ENCODE measurements around the gene HSPH1.

HSPH1 gene

GRCh38 chr13:31175847-31176532 is 14.3 kb upstream of the HSPH1 start:
- DNase-seq, result no peak

GRCh38 chr13:31174018-31174417 is 12.3 kb upstream of the HSPH1 start:
- DNase-seq, result peak in 1 of 2 experiments; percentile 8

GRCh38 chr13:31172535-31172934 is 10.8 kb upstream of the HSPH1 start:
- DNase-seq, result no peak

DNA sequence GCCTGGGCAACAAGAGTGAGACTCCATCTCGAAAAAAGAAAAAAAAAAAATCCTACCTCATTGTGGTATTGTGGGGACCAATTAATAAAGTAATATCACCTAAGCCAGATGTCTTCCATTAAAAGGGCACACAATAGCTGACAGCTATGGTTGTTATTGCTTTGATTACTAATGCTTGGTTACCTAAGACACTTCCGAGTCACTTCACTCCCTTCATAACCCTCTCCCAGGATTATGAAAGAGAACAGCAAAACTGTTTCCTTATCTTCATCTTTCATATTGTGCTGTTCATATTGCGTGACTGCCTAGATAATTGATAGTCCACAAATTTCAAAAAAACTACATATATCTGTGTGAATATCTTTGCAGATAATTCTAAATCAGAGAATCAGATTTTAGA is 10.3 kb upstream of the HSPH1 start:
- no peak for DNase-seq

DNA sequence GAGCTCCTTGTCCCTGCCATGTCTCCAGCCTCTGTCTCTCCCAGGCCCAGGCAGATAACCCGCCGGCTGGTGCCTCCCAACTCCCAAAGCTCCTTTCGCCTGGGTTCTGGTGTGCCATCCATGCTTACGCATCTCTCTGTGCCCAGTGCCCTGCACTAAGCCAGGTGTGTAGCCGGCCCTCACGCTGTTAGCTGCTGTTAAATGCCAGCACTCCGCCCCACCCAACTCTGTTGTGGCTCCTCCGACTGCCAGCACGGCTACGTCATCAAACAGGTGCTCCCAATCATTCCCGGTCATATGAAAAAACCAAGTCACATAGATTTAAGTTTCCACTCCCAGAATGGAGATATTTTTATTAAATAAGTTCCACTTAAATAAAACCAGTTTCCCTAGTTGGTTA is 7.0 kb upstream of the HSPH1 start:
- no peak for DNase-seq

GRCh38 chr13:31168166-31168565 is 6.5 kb upstream of the HSPH1 start:
- DNase-seq, result no peak

DNA sequence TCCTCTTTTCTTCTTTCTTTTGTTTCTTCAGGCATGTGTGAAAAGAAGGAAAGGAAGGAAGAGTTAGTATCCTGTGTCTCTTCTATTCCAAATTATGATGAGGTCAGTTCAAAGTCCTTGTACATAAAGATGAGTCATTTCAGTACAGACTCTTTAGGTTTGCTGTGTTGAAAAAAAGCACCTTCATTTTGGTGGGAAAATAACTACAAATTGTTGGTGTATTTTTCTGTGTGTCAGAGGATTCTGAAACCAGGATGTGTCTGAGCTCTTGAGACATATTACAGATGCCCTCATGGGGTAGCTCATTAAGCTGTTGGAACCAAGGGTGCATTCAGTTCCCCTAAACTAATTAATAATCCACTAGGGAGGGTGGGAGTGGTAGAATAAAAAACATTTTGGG is 5.8 kb upstream of the HSPH1 start:
- no peak for DNase-seq

GRCh38 chr13:31166591-31166990 is 4.9 kb upstream of the HSPH1 start:
- no peak for DNase-seq

- peak; percentile 89 to 90 for DNase-seq
These were observed 676 bp upstream of the HSPH1 start for GRCh38 chr13:31162151-31163008.

DNA sequence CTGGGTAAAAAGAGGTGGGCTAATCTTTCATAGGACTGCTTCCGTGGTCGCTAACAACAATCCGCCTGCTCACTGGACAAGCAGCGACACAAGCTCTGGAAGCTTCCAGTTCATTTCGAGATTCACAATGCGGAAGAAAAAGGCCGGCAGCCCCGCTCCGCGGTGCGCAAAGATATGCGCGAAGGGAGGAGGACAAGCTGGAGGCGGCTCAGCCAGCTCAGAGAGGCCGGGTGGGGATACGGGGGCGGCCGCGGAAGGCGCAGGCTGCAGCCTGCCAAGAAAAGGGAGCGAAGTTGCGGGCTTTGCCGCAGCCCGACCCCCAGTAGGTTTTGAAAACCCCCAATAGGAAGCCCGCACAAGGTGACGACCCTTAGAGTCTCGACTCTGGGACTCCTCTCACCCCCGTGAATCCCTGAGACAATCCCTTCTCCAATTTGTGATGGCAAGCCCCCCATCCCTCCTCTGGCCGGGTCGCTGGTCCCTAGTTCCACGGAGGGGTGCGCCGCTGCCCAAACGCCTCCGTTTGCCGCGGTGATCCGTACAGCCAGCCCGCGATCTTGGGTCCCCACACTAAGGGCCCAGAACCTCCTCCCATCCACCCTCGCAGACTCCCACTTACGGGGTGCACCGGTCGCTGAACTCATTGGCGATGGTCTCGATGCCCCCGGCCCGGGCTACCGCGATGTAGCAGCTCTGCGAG is 697 bp downstream of the HSPH1 start:
- peak; percentile 21 to 31 for DNase-seq

DNA sequence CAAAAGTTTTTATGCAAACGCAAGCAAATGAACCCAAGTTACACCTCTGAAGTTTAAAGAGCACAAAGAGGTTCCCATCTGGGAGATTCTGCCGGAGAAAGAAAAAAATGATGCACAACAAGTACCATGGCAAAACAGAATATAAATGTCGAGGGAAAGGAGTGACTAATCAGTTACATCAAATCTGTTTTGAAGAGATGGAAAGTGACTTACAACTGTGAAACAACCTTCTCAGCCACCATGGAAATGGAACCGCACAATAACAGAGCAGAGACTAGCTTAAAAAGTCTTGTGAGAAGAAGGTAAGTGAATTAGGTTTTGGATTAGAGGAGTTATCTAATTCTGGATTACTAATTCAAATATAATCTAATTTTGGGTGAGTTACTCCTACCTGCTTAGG is 2.4 kb downstream of the HSPH1 start:
- DNase-seq, result no peak

- DNase-seq, result no peak
These were observed 6.8 kb downstream of the HSPH1 start for GRCh38 chr13:31154939-31155338.

GRCh38 chr13:31151837-31152236 is 9.9 kb downstream of the HSPH1 start:
- DNase-seq, result no peak

- DNase-seq, result no peak
These were observed 11.3 kb downstream of the HSPH1 start for GRCh38 chr13:31150315-31150985.

DNA sequence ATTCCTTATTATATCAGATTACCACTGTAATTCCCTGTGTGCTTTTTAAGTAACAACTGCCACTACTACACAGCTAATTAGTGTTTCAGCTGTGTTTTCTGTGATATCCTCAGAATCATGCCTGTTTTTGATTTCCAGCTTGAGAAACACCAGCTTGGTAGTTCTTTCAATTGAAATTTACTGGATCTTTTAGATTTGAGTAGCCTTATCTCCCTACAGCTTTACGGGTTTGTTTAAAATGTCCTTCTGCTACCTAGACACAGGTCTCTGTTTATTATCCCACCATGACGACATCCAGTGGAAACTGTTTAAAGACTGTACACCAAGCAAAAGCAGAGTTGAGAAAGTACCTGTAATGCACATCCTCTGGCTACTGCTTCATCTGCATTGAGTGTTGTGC is 12.1 kb downstream of the HSPH1 start:
- DNase-seq, result no peak

DNA sequence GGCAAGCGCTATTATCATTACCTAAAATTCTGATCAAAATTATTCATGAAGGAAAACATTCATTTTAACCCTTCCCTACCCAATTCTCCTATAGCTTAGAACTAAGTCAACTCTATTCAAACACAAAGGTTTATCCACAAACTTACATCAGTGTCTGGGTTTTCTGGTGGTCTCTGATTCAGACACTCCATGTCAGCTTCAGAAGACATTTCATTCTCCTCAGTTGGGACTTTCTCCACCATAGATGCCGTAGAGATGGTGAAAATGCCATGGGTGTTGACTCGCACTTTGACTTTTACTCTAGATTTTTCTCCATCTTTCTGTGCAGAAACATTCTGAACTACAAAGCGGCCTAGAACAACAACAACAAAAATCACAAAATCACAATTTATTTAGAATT is 16.3 kb downstream of the HSPH1 start:
- no peak for DNase-seq

DNA sequence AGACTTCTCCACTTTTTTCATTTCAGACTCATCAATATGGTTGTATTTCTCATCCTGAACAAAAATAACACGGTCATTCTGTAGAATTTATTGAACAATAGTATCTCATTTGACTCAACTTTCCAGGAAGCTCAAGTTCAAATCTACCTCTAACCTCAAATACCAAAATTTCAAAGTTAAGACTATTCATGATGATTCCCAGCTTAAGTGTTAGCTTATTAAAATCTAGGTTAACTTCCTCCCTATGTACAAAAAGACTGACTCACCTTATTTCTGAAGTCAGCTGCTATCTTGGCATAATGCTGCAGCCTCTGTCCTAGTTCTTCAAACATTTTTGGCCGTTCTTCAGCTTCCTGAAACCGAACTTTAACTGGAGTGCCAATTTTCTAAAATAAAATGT is 23.2 kb downstream of the HSPH1 start:
- DNase-seq, result no peak

GRCh38 chr13:31136724-31137123 is 25.0 kb downstream of the HSPH1 start:
- no peak for DNase-seq

DNA sequence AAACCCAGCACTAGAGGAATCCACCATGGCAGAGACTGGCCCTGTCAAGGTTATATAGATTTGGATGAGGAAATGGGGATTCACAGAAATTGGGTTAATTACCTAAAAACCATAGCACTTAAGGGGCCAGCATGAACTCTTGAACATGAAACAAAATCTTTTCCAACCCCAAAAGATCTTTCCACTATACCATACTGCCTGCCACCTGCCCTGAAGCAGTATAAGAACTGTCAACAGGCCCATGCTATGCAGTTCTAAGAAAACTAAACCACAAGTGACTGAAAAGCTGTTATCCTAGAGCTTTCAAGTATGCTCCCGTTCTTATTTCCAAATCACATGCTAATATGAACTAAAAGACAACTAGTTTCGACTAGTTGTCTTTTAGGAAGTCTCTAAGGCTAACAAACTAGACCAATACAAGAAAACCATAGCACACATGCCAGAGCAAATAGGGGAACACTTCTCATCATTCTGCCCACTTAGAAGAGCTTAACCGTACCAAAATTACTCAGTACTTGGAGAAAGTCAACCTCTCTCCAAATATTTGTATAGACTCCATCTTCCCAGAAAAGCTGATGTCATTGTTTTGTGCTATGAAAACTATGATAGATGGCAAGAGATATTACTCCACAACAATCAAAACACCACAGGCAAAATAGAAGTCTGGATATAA is 27.5 kb downstream of the HSPH1 start:
- no peak for DNase-seq

GRCh38 chr13:31133621-31134020 is 28.1 kb downstream of the HSPH1 start:
- no peak for DNase-seq

DNA sequence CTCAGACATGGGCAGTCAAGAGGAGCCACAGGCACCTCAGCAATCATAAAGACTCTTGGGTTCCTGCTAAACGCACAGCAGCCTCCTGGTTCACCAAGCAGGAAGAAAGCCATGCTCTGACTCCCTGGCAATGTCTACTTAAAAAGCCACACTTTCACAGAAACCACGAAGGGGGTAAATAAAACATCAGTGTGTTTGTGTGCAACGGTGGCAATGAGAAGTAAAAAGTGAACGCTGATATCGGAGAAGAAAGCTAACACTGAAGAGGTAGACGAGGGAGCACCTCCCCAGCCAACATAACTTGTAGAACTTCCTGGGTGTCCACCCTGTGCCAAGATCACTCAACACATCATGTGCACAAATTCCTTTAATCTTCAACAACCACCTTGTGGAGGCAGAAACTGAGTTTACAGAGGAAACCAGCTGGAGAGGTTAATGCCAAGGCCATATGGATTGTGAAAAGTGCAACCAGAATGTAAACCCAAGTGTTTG is 30.2 kb downstream of the HSPH1 start:
- DNase-seq, result no peak

DNA sequence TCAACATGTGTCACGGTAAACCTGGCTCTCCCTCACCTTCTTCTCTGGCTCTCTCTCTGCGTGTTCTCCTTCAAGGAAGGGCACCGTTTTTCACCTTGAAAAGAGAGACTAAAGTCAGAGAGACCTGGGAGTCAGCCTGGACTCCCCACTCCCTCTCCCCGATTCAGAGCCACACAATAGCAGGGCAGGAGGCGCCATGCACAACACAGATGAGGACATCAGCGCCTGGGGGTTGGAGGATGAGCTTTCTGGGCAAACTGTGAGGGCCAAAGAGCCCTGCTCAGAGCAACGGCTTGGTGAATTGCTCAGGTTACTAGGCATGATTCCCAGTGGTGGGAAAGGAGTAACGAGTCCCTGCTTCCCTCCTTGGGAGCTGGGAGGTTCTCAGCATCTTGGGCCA is 32.3 kb downstream of the HSPH1 start:
- no peak for DNase-seq

- no peak for DNase-seq
These were observed 37.5 kb downstream of the HSPH1 start for GRCh38 chr13:31124204-31124603.
